ENCODE data around the gene CAGE1. TPM values are rescaled to one million over a fixed set of nuclear protein-coding genes. Genes with fewer than 3 reads are reported as not detected.

The CAGE1 gene
- total and polyA plus RNA-seq, 2 donors (not counting 3 experiments of a cell fraction or from before 2014, with no cell fraction given), result not detected

DNA sequence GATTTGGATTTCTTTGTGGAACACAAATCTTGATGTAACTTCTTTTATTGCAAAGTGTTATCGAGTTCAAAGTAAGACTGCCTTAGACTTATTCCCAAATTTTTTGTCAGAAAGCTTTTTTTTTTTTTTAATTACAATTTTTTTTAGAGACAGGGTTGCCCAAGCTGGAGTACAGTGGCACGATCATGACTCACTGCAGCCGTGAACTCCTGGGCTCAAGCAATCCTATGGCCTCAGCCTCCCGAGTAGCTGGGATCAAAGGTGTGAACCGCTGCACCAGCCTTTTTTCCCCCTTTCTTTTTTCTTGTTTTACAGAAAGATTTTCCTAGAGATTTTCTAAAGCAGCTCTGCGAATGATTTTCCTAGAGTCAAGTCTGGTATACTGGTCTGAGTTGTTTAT is 2.9 kb upstream of the CAGE1 start:
- TF ChIP-seq POLR2A (IDR thresholded peaks at IDR 0.05; ENCODE audit: low read depth, low read length) (no peak), GATA2 (IDR thresholded peaks at IDR 0.05; ENCODE audit: insufficient read depth, insufficient read length, low read depth, low read length) (no peak), EZH2 (IDR thresholded peaks at IDR 0.05; ENCODE audit: borderline replicate concordance, low read depth, low read length, severe bottlenecking) (no peak), FOS (IDR thresholded peaks at IDR 0.05; ENCODE audit: borderline replicate concordance, insufficient read depth, low read length) (no peak), POLR2AphosphoS5 (IDR thresholded peaks at IDR 0.05; ENCODE audit: insufficient read depth, low read depth, low read length) (no peak), MYC (IDR thresholded peaks at IDR 0.05; ENCODE audit: low read depth, low read length) (no peak), JUN (IDR thresholded peaks at IDR 0.05; ENCODE audit: borderline replicate concordance, insufficient read depth, insufficient read length, low read depth) (no peak)
- TF ChIP-seq, protein P1, sequence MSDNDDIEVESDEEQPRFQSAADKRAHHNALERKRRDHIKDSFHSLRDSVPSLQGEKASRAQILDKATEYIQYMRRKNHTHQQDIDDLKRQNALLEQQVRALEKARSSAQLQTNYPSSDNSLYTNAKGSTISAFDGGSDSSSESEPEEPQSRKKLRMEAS (IDR thresholded peaks at IDR 0.05; ENCODE audit: insufficient read depth, insufficient read length), result no peak
- TF ChIP-seq, protein P2, sequence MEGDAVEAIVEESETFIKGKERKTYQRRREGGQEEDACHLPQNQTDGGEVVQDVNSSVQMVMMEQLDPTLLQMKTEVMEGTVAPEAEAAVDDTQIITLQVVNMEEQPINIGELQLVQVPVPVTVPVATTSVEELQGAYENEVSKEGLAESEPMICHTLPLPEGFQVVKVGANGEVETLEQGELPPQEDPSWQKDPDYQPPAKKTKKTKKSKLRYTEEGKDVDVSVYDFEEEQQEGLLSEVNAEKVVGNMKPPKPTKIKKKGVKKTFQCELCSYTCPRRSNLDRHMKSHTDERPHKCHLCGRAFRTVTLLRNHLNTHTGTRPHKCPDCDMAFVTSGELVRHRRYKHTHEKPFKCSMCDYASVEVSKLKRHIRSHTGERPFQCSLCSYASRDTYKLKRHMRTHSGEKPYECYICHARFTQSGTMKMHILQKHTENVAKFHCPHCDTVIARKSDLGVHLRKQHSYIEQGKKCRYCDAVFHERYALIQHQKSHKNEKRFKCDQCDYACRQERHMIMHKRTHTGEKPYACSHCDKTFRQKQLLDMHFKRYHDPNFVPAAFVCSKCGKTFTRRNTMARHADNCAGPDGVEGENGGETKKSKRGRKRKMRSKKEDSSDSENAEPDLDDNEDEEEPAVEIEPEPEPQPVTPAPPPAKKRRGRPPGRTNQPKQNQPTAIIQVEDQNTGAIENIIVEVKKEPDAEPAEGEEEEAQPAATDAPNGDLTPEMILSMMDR (IDR thresholded peaks at IDR 0.05; ENCODE audit: extremely low read depth in 1 of 2, insufficient read depth in 1 of 2, low read depth in 1 of 2, low read length in 2 of 2), result no peak
- POLR2A ChIA-PET, result no interaction called here
- BruUV-seq (replicated peaks), result no TSS peak
- H3K27me3 ChIP-seq (ENCODE audit: control insufficient read depth in 2 of 2, insufficient read depth in 2 of 2, low read length in 2 of 2), result no peaks in the 10 kb centered on the region
- no peak overlapping the region for H3K27ac ChIP-seq (ENCODE audit: insufficient read depth, low read depth, low read length)
- dilution Hi-C loops (cut with MboI; ENCODE audit: extremely low pct_ligation_motif_present, low sequenced_read_pairs), result no loop called here
- FAIRE-seq (no peak), DNase-seq (ENCODE audit: low read depth, low spot score) (no peak)
- H3K79me2 ChIP-seq (ENCODE audit: control insufficient read depth, insufficient read depth, low read length), result peaks cover 35% of the 10 kb centered on the region
- peaks cover 13% of the 10 kb centered on the region for H3K4me1 ChIP-seq (ENCODE audit: control insufficient read depth, extremely low read depth, insufficient read depth, low read length)
- intact Hi-C loops (cut with micrococcal nuclease), result loop anchor here (10.0 kb wide), 1 partner anchor 672 kb away; the partner anchor contains the start of gene BLOC1S5
- CTCF ChIA-PET, result interaction anchor here (1.5 to 1.8 kb wide), 2 partner anchors 116 to 718 kb away, joined by 3 to 6 read pairs; no protein-coding TSS in a partner anchor
- no peak overlapping the region for H2AFZ ChIP-seq (ENCODE audit: low read depth, low read length)
- H3K4me3 ChIP-seq (replicated peaks in 1 of 3; ENCODE audit: insufficient read depth in 1 of 3, low read depth in 1 of 3, low read length in 3 of 3), result no peak overlapping the region
- no peaks in the 10 kb centered on the region for H3K9me3 ChIP-seq (replicated peaks; ENCODE audit: control insufficient read depth, insufficient read depth, low read length)
- H3K9ac ChIP-seq (replicated peaks; ENCODE audit: extremely low read depth, insufficient read depth, low read length), result no peak overlapping the region
- H3K9me1 ChIP-seq (replicated peaks; ENCODE audit: control insufficient read depth, extremely low read depth, insufficient read depth, low read length), result no peaks in the 10 kb centered on the region
- no peaks in the 10 kb centered on the region for H4K20me1 ChIP-seq (replicated peaks; ENCODE audit: control insufficient read depth, extremely low read depth, insufficient read depth, low read length)
- H3K4me2 ChIP-seq (ENCODE audit: insufficient read depth, low read length), result no peak overlapping the region
- peaks cover 0 to 8% of the 10 kb centered on the region in 2 experiments for H3K36me3 ChIP-seq (ENCODE audit: control insufficient read depth in 2 of 2, extremely low read depth in 1 of 2, insufficient read depth in 2 of 2, low read length in 2 of 2)

All from endothelial cell of umbilical vein (primary cell).